Adrenal gland (tissue), 5 donors: ENCODE results near the gene UGT1A3.

Experiments
- POLR2A ChIP-seq, 2 donors: fragments of 450-650 bp; IDR thresholded peaks; one replicate each; pipeline ENCODE4 v1.6.1; 2017; ENCODE audit warnings: antibody characterized with exemption in 2 of 2, mild to moderate bottlenecking in 2 of 2, moderate library complexity in 1 of 2
- TF ChIP-seq, protein P1 (sequence below), 6 experiments: fragments of 450-650 bp in 4 of 6; fragments of 200-600 bp in 2 of 6; sonication (generic) in 1 of 6; IDR thresholded peaks; 1 replicate in 5 of 6; 2 replicates in 1 of 6; pipeline versions ENCODE4 v1.5.1 to v1.8.0; 2016 to 2021; ENCODE audit warnings: antibody characterized with exemption in 6 of 6, mild to moderate bottlenecking in 2 of 6, moderate library complexity in 1 of 6
- donor health status: DM: no; HTN: no; CAD: no.

GRCh38 chr2:233706720-233707119 lies 22.1 kb upstream of the UGT1A3 start:
- TF ChIP-seq, protein P1, sequence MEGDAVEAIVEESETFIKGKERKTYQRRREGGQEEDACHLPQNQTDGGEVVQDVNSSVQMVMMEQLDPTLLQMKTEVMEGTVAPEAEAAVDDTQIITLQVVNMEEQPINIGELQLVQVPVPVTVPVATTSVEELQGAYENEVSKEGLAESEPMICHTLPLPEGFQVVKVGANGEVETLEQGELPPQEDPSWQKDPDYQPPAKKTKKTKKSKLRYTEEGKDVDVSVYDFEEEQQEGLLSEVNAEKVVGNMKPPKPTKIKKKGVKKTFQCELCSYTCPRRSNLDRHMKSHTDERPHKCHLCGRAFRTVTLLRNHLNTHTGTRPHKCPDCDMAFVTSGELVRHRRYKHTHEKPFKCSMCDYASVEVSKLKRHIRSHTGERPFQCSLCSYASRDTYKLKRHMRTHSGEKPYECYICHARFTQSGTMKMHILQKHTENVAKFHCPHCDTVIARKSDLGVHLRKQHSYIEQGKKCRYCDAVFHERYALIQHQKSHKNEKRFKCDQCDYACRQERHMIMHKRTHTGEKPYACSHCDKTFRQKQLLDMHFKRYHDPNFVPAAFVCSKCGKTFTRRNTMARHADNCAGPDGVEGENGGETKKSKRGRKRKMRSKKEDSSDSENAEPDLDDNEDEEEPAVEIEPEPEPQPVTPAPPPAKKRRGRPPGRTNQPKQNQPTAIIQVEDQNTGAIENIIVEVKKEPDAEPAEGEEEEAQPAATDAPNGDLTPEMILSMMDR (IDR thresholded peaks at IDR 0.05) = no peak
- TF ChIP-seq POLR2A (IDR thresholded peaks at IDR 0.05) = no peak
